AG10803 (cell line): Measurements from ENCODE around the gene HS3ST4.

Experiments used
- DNase-seq: peaks from one replicate; pipeline ENCODE4 v3.0.0; 2010; ENCODE audit warnings: low read depth
- H3K4me3 ChIP-seq: 2 replicates; pipeline ENCODE4 v1.5.1; 2011; ENCODE audit warnings: mild to moderate bottlenecking, low read length, control low read depth
- CTCF ChIP-seq: conservative IDR thresholded peaks from 2 replicates; pipeline ENCODE4 v1.5.1; 2011; ENCODE audit warnings: mild to moderate bottlenecking, low read length, control low read depth, inconsistent platforms

The HS3ST4 gene

GRCh38 chr16:25788637-25789036, 96.9 kb downstream of the HS3ST4 start:
- no peak for TF ChIP-seq CTCF
- no peak for DNase-seq
- H3K4me3 ChIP-seq: no peak overlapping the region

GRCh38 chr16:25796239-25796638, 104.5 kb downstream of the HS3ST4 start:
- no peak for TF ChIP-seq CTCF
- no peak overlapping the region for H3K4me3 ChIP-seq
- no peak for DNase-seq

- DNase-seq: no peak
- no peak overlapping the region for H3K4me3 ChIP-seq
- TF ChIP-seq CTCF: no peak
Observed at GRCh38 chr16:25798065-25798464, 106.3 kb downstream of the HS3ST4 start.

- TF ChIP-seq CTCF: no peak
- no peak for DNase-seq
- H3K4me3 ChIP-seq: no peak overlapping the region
Observed at GRCh38 chr16:25799816-25800215, 108.1 kb downstream of the HS3ST4 start.

- no peak for DNase-seq
- TF ChIP-seq CTCF: no peak
- H3K4me3 ChIP-seq: no peak overlapping the region
Observed at GRCh38 chr16:25812215-25812614, 120.5 kb downstream of the HS3ST4 start.

GRCh38 chr16:25817295-25817694, 125.5 kb downstream of the HS3ST4 start:
- no peak for DNase-seq
- no peak for TF ChIP-seq CTCF
- H3K4me3 ChIP-seq: no peak overlapping the region

- TF ChIP-seq CTCF: no peak
- no peak for DNase-seq
Observed at GRCh38 chr16:25817876-25818275, 126.1 kb downstream of the HS3ST4 start.

More at GRCh38 chr16:25817876-25818275, 126.1 kb downstream of the HS3ST4 start:
- H3K4me3 ChIP-seq: no peak overlapping the region
